ENCODE data around the gene HNMT. TPM values are rescaled to one million over a fixed set of nuclear protein-coding genes. Genes with fewer than 3 reads are reported as not detected.
"Not testable (repeated sequence)": the region's sequence is repeated elsewhere in the genome, so short reads cannot be mapped to it uniquely, and the experiment has no call there.

HNMT gene
- total RNA-seq, 1 donor from 2014 or later, result 4.6 TPM

DNA sequence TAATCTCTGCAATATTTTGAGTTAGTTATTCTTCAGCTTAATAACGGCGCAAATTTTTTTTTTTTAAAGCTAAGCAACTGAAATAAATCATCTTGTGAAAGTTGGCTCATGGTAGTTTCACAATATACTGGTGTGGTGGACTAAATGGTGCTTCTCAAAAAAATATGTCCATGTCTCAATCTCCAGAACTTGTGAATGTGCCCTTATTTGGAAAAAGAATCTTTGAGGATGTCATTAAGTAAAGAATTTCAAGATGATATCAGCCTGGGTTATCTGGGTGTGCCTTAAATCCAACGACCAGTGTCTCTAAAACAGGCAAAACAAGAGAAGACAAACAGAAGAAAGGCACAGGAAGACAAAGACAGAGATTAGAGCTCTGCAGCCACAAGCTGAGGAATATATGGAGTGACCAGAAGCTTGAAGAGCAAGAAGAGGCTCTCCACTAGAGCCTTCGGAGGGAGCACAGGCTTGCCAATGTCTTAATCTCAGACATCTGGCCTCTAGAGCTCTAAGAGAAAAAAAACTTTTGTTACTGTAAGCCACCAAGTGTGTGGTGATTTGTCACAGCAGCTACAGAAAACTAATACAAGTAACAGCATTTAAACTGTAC lies 71.4 kb downstream of the HNMT start:
- H3K27ac Mint-ChIP-seq (ENCODE audit: unreplicated experiment), result no peak overlapping the region
- no peak for DNase-seq (ENCODE audit: low spot score)
- H3K27me3 Mint-ChIP-seq (ENCODE audit: unreplicated experiment), result peaks cover 4% of the 10 kb centered on the region

GRCh38 chr2:138036522-138036921 lies 72.2 kb downstream of the HNMT start:
- H3K27ac Mint-ChIP-seq (ENCODE audit: unreplicated experiment), result no peak overlapping the region
- H3K27me3 Mint-ChIP-seq (ENCODE audit: unreplicated experiment), result peaks cover 4% of the 10 kb centered on the region
- DNase-seq (ENCODE audit: low spot score), result no peak
- H3K4me1 Mint-ChIP-seq (ENCODE audit: unreplicated experiment), result no peaks in the 10 kb centered on the region
- no peaks in the 10 kb centered on the region for H3K36me3 Mint-ChIP-seq (ENCODE audit: low read depth, unreplicated experiment)
- H3K9me3 Mint-ChIP-seq (ENCODE audit: unreplicated experiment), result no peaks in the 10 kb centered on the region
- TF ChIP-seq, protein P1, sequence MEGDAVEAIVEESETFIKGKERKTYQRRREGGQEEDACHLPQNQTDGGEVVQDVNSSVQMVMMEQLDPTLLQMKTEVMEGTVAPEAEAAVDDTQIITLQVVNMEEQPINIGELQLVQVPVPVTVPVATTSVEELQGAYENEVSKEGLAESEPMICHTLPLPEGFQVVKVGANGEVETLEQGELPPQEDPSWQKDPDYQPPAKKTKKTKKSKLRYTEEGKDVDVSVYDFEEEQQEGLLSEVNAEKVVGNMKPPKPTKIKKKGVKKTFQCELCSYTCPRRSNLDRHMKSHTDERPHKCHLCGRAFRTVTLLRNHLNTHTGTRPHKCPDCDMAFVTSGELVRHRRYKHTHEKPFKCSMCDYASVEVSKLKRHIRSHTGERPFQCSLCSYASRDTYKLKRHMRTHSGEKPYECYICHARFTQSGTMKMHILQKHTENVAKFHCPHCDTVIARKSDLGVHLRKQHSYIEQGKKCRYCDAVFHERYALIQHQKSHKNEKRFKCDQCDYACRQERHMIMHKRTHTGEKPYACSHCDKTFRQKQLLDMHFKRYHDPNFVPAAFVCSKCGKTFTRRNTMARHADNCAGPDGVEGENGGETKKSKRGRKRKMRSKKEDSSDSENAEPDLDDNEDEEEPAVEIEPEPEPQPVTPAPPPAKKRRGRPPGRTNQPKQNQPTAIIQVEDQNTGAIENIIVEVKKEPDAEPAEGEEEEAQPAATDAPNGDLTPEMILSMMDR (IDR thresholded peaks at IDR 0.05; ENCODE audit: unreplicated experiment), result no peak
- H3K4me3 Mint-ChIP-seq (ENCODE audit: unreplicated experiment), result no peak overlapping the region

More for the DNA sequence above, 71.4 kb downstream of the HNMT start:
- Mint-ChIP-seq H3K4me3 (ENCODE audit: unreplicated experiment) (no peak overlapping the region), H3K4me1 (ENCODE audit: unreplicated experiment) (no peaks in the 10 kb centered on the region), H3K9me3 (ENCODE audit: unreplicated experiment) (no peaks in the 10 kb centered on the region), H3K36me3 (ENCODE audit: low read depth, unreplicated experiment) (no peaks in the 10 kb centered on the region)
- TF ChIP-seq, protein P1 (IDR thresholded peaks at IDR 0.05; ENCODE audit: unreplicated experiment), result no peak

- Mint-ChIP-seq H3K9me3 (ENCODE audit: unreplicated experiment) (no peaks in the 10 kb centered on the region), H3K4me3 (ENCODE audit: unreplicated experiment) (no peak overlapping the region), H3K27me3 (ENCODE audit: unreplicated experiment) (peaks cover 4% of the 10 kb centered on the region), H3K27ac (ENCODE audit: unreplicated experiment) (no peak overlapping the region), H3K4me1 (ENCODE audit: unreplicated experiment) (no peaks in the 10 kb centered on the region), H3K36me3 (ENCODE audit: low read depth, unreplicated experiment) (no peaks in the 10 kb centered on the region)
- TF ChIP-seq, protein P1 (IDR thresholded peaks at IDR 0.05; ENCODE audit: unreplicated experiment), result no peak
- DNase-seq (ENCODE audit: low spot score), result no peak
These were observed 72.8 kb downstream of the HNMT start for GRCh38 chr2:138037090-138037489.

DNA sequence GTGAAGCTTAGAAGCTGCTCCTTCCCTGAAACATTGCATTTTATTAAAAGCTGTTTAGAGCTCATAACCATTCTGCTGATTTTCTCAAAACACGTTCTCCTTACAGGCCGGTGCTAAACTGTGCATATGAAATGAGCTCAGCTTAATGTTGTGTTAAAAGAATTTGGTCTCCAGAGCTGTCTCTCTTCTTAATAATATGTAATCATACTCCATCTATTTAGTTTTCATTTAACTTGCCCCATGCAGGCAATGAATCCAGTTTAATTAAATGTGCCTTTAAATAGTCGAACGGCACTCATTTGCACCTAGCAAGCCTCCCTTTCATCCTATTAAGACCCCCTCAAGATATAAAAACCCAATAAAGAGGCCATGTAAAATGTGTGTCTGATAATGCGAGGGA lies 76.3 kb downstream of the HNMT start:
- Mint-ChIP-seq H3K27ac (ENCODE audit: unreplicated experiment) (no peak overlapping the region), H3K9me3 (ENCODE audit: unreplicated experiment) (no peaks in the 10 kb centered on the region), H3K4me3 (ENCODE audit: unreplicated experiment) (no peak overlapping the region), H3K27me3 (ENCODE audit: unreplicated experiment) (peaks cover 5% of the 10 kb centered on the region), H3K4me1 (ENCODE audit: unreplicated experiment) (no peaks in the 10 kb centered on the region), H3K36me3 (ENCODE audit: low read depth, unreplicated experiment) (no peaks in the 10 kb centered on the region)
- DNase-seq (ENCODE audit: low spot score), result no peak
- TF ChIP-seq, protein P1 (IDR thresholded peaks at IDR 0.05; ENCODE audit: unreplicated experiment), result no peak

DNA sequence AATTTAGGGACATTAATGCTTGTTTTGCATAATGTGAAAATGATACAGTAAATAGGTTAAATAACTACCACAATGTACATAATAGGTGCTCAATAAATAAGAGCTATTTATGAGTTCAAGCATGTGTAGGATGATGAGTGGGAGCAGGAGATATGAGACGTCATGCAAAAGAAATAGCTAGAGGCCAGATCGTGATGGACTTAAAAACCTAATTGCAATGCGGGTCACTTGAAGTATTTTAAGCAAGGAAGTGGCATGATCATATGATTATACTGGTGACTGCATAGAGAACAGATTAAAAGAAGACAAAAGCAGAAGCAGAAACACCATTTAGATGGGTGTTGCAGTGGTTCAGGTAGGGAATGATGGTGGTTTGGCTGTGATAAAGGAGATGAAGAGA lies 78.0 kb downstream of the HNMT start:
- Mint-ChIP-seq H3K27me3 (ENCODE audit: unreplicated experiment) (peaks cover 5% of the 10 kb centered on the region), H3K36me3 (ENCODE audit: low read depth, unreplicated experiment) (no peaks in the 10 kb centered on the region), H3K4me3 (ENCODE audit: unreplicated experiment) (no peak overlapping the region), H3K9me3 (ENCODE audit: unreplicated experiment) (no peaks in the 10 kb centered on the region), H3K4me1 (ENCODE audit: unreplicated experiment) (no peaks in the 10 kb centered on the region), H3K27ac (ENCODE audit: unreplicated experiment) (no peak overlapping the region)
- DNase-seq (ENCODE audit: low spot score), result no peak
- TF ChIP-seq, protein P1 (IDR thresholded peaks at IDR 0.05; ENCODE audit: unreplicated experiment), result no peak

GRCh38 chr2:138043588-138043987 lies 79.3 kb downstream of the HNMT start:
- not testable (repeated sequence) for H3K27ac Mint-ChIP-seq (ENCODE audit: unreplicated experiment); H3K9me3 Mint-ChIP-seq (ENCODE audit: unreplicated experiment); DNase-seq (ENCODE audit: low spot score); H3K36me3 Mint-ChIP-seq (ENCODE audit: low read depth, unreplicated experiment); H3K4me3 Mint-ChIP-seq (ENCODE audit: unreplicated experiment); H3K27me3 Mint-ChIP-seq (ENCODE audit: unreplicated experiment); H3K4me1 Mint-ChIP-seq (ENCODE audit: unreplicated experiment)
